ENCODE results near the gene PCDHA6. TPM values are rescaled to one million over a fixed set of nuclear protein-coding genes. Genes with fewer than 3 reads are reported as not detected.

PCDHA6 gene
- total RNA-seq, 1 experiment from 2014 or later = not detected

DNA sequence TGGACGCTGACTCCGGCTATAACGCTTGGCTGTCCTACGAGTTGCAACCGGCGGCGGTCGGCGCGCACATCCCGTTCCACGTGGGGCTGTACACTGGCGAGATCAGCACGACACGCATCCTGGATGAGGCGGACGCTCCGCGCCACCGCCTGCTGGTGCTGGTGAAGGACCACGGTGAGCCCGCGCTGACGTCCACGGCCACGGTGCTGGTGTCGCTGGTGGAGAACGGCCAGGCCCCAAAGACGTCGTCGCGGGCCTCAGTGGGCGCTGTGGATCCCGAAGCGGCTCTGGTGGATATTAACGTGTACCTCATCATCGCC is 49.5 kb downstream of the PCDHA6 start:
- H3K79me2 ChIP-seq (ENCODE audit: low read depth) = no peaks in the 10 kb centered on the region
- no peaks in the 10 kb centered on the region for H3K27me3 ChIP-seq (ENCODE audit: insufficient read depth, low read depth)
- ChIA-PET POLR2A (ENCODE audit: unreplicated experiment) (no interaction called here), CTCF (no interaction called here)
- H3K27ac ChIP-seq = no peak overlapping the region
- TF ChIP-seq, protein P1, sequence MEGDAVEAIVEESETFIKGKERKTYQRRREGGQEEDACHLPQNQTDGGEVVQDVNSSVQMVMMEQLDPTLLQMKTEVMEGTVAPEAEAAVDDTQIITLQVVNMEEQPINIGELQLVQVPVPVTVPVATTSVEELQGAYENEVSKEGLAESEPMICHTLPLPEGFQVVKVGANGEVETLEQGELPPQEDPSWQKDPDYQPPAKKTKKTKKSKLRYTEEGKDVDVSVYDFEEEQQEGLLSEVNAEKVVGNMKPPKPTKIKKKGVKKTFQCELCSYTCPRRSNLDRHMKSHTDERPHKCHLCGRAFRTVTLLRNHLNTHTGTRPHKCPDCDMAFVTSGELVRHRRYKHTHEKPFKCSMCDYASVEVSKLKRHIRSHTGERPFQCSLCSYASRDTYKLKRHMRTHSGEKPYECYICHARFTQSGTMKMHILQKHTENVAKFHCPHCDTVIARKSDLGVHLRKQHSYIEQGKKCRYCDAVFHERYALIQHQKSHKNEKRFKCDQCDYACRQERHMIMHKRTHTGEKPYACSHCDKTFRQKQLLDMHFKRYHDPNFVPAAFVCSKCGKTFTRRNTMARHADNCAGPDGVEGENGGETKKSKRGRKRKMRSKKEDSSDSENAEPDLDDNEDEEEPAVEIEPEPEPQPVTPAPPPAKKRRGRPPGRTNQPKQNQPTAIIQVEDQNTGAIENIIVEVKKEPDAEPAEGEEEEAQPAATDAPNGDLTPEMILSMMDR (conservative IDR thresholded peaks at IDR 0.05) = no peak
- TF ChIP-seq EZH2 (IDR thresholded peaks at IDR 0.05; ENCODE audit: low read depth) = no peak
- no peaks in the 10 kb centered on the region for H3F3A ChIP-seq (ENCODE audit: insufficient read depth, low read depth)
- no peaks in the 10 kb centered on the region for H3K36me3 ChIP-seq (ENCODE audit: low read depth)
- no peaks in the 10 kb centered on the region for H4K20me1 ChIP-seq (ENCODE audit: insufficient read depth)
- H3K4me3 ChIP-seq = no peak overlapping the region
- H2AFZ ChIP-seq = no peak overlapping the region
- no peaks in the 10 kb centered on the region for H3K9me3 ChIP-seq (ENCODE audit: insufficient read depth, low read depth)
- no peaks in the 10 kb centered on the region for H3K9me2 ChIP-seq (ENCODE audit: insufficient read depth)
- no peak for DNase-seq
- BruUV-seq (replicated peaks) = no TSS peak
- H3K4me2 ChIP-seq = no peak overlapping the region
- H3K4me1 ChIP-seq (replicated peaks; ENCODE audit: insufficient read depth) = no peaks in the 10 kb centered on the region
- intact Hi-C loops (cut with micrococcal nuclease; ENCODE audit: unreplicated experiment) = no loop called here

Other genes starting within 250 kb of the PCDHA6 start
- gene CD14, start 194.8 kb upstream of the PCDHA6 start, total RNA-seq (2021) = 0.35 and 0.81 TPM in 2 replicates
- 12.1 and 25.2 TPM in 2 replicates for gene TMCO6, start 188.5 kb upstream of the PCDHA6 start, total RNA-seq (2021)
- gene NDUFA2, start 180.3 kb upstream of the PCDHA6 start, total RNA-seq (2021) = 69.7 and 72.7 TPM in 2 replicates
- gene IK, start 180.1 kb upstream of the PCDHA6 start, total RNA-seq (2021) = 74.2 and 86.7 TPM in 2 replicates
- 37.9 and 39.2 TPM in 2 replicates for gene WDR55, start 163.1 kb upstream of the PCDHA6 start, total RNA-seq (2021)
- 1.2 and 2.0 TPM in 2 replicates for gene DND1, start 154.4 kb upstream of the PCDHA6 start, total RNA-seq (2021)
- gene HARS1, start 136.6 kb upstream of the PCDHA6 start, total RNA-seq (2021) = 52.0 and 64.3 TPM in 2 replicates
- gene HARS2, start 136.5 kb upstream of the PCDHA6 start, total RNA-seq (2021) = 28.8 and 31.1 TPM in 2 replicates
- 53.5 and 60.1 TPM in 2 replicates for gene ZMAT2, start 127.5 kb upstream of the PCDHA6 start, total RNA-seq (2021)
- gene PCDHA1, start 41.8 kb upstream of the PCDHA6 start, total RNA-seq (2021) = not detected in 2 replicates
- not detected in 2 replicates for gene PCDHA2, start 33.1 kb upstream of the PCDHA6 start, total RNA-seq (2021)
- gene PCDHA3, start 26.9 kb upstream of the PCDHA6 start, total RNA-seq (2021) = not detected in 2 replicates
- not detected in 2 replicates for gene PCDHA4, start 20.9 kb upstream of the PCDHA6 start, total RNA-seq (2021)
- gene PCDHA5, start 6.3 kb upstream of the PCDHA6 start, total RNA-seq (2021) = not detected in 2 replicates
- not detected in 2 replicates for gene PCDHA7, start 6.3 kb downstream of the PCDHA6 start, total RNA-seq (2021)
- gene PCDHA8, start 13.2 kb downstream of the PCDHA6 start, total RNA-seq (2021) = not detected in 2 replicates
- not detected in 2 replicates for gene PCDHA9, start 20.4 kb downstream of the PCDHA6 start, total RNA-seq (2021)
- not detected in 2 replicates for gene PCDHA10, start 27.9 kb downstream of the PCDHA6 start, total RNA-seq (2021)
- not detected in 2 replicates for gene PCDHA11, start 41.0 kb downstream of the PCDHA6 start, total RNA-seq (2021)
- not detected in 2 replicates for gene PCDHA12, start 47.3 kb downstream of the PCDHA6 start, total RNA-seq (2021)
- not detected in 2 replicates for gene PCDHA13, start 54.2 kb downstream of the PCDHA6 start, total RNA-seq (2021)
- 0.88 and 0.90 TPM in 2 replicates for gene PCDHAC1, start 98.3 kb downstream of the PCDHA6 start, total RNA-seq (2021)
- 2.8 and 3.4 TPM in 2 replicates for gene PCDHAC2, start 138.5 kb downstream of the PCDHA6 start, total RNA-seq (2021)
- gene PCDHB1, start 223.4 kb downstream of the PCDHA6 start, total RNA-seq (2021) = not detected in 2 replicates